H9 (cell line): ENCODE measurements around the gene POU6F2. TPM values are rescaled to one million over a fixed set of nuclear protein-coding genes. Genes with fewer than 3 reads are reported as not detected.
A peak's percentile ranks its signal among the peaks of the same experiment; 100 is the strongest.

Source experiments
- DNase-seq: peaks from one replicate; pipeline ENCODE4 v3.0.0-alpha.2; 2017
- H2AFZ ChIP-seq: one replicate; pipeline ENCODE4 v1.6.1; 2013; ENCODE audit warnings: mild to moderate bottlenecking, low read length, control low read depth, moderate library complexity
- H2AK5ac ChIP-seq: 2 replicates; pipeline ENCODE4 v1.6.1; 2013; ENCODE audit warnings: low read length, control low read depth, mixed read lengths; ENCODE audit not compliant: insufficient read length
- H2BK120ac ChIP-seq: one replicate; pipeline ENCODE4 v1.6.1; 2013; ENCODE audit warnings: low read depth, mild to moderate bottlenecking, low read length, control low read depth, inconsistent platforms; ENCODE audit not compliant: poor library complexity, severe bottlenecking
- H2BK12ac ChIP-seq: 2 replicates; pipeline ENCODE4 v1.6.1; 2013; ENCODE audit warnings: low read length, control low read depth, mixed read lengths, low read depth; ENCODE audit not compliant: insufficient read length
- H2BK15ac ChIP-seq: 2 replicates; pipeline ENCODE4 v1.6.1; 2013; ENCODE audit warnings: low read depth, low read length, control low read depth
- H2BK20ac ChIP-seq: one replicate; pipeline ENCODE4 v1.6.1; 2013; ENCODE audit warnings: low read depth, mild to moderate bottlenecking, low read length, control low read depth, inconsistent platforms; ENCODE audit not compliant: poor library complexity, severe bottlenecking
- H2BK5ac ChIP-seq: 2 replicates; pipeline ENCODE4 v1.6.1; 2013; ENCODE audit warnings: low read length, control low read depth, mixed read lengths; ENCODE audit not compliant: insufficient read length
- H3K14ac ChIP-seq: 2 replicates; pipeline ENCODE4 v1.6.1; 2013; ENCODE audit warnings: low read length, control low read depth; ENCODE audit not compliant: insufficient read depth
- H3K18ac ChIP-seq: 2 replicates; pipeline ENCODE4 v1.6.1; 2013; ENCODE audit warnings: low read depth, mild to moderate bottlenecking, mixed read lengths, low read length, control low read depth; ENCODE audit not compliant: insufficient read length
- H3K23ac ChIP-seq: 2 replicates; pipeline ENCODE4 v1.6.1; 2013; ENCODE audit warnings: low read length, control low read depth, mixed read lengths, low read depth; ENCODE audit not compliant: insufficient read length
- H3K23me2 ChIP-seq: 2 replicates; pipeline ENCODE4 v1.6.1; 2013; ENCODE audit warnings: low read depth, mild to moderate bottlenecking, mixed read lengths, low read length, control low read depth; ENCODE audit not compliant: insufficient read length, poor library complexity, severe bottlenecking
- H3K27ac ChIP-seq: 2 replicates; pipeline ENCODE4 v1.5.1; 2013; ENCODE audit warnings: low read length, control low read depth, mixed read lengths, low read depth; ENCODE audit not compliant: insufficient read length
- H3K27me3 ChIP-seq: 2 replicates; pipeline ENCODE4 v1.6.1; 2013; ENCODE audit warnings: low read length, control low read depth, inconsistent platforms; ENCODE audit not compliant: insufficient read depth
- H3K4ac ChIP-seq: 2 replicates; pipeline ENCODE4 v1.6.1; 2013; ENCODE audit warnings: low read depth, mild to moderate bottlenecking, control low read depth, inconsistent platforms, low read length, moderate library complexity
- H3K4me1 ChIP-seq: 2 replicates; pipeline ENCODE4 v1.6.1; 2013; ENCODE audit warnings: low read length, control low read depth, inconsistent platforms; ENCODE audit not compliant: insufficient read depth
- H3K4me2 ChIP-seq: 2 replicates; pipeline ENCODE4 v1.6.1; 2013; ENCODE audit warnings: low read length, control low read depth, mixed read lengths; ENCODE audit not compliant: insufficient read length, insufficient read depth
- H3K56ac ChIP-seq: 2 replicates; pipeline ENCODE4 v1.6.1; 2013; ENCODE audit warnings: low read depth, mild to moderate bottlenecking, mixed read lengths, low read length, control low read depth; ENCODE audit not compliant: insufficient read length
- H3K79me1 ChIP-seq: 2 replicates; pipeline ENCODE4 v1.6.1; 2013; ENCODE audit warnings: low read depth, mild to moderate bottlenecking, moderate library complexity, low read length, control low read depth, inconsistent platforms; ENCODE audit not compliant: insufficient read depth, poor library complexity, severe bottlenecking
- H3K79me2 ChIP-seq: 2 replicates; pipeline ENCODE4 v1.6.1; 2013; ENCODE audit warnings: low read length, control low read depth, inconsistent platforms; ENCODE audit not compliant: insufficient read depth
- H3K9ac ChIP-seq: 2 replicates; pipeline ENCODE4 v1.6.1; 2013; ENCODE audit warnings: low read length, control low read depth, mixed read lengths; ENCODE audit not compliant: insufficient read length; ENCODE audit errors: extremely low read depth
- H3K9me3 ChIP-seq: one replicate; pipeline ENCODE4 v1.6.1; 2013; ENCODE audit warnings: low read depth, low read length, inconsistent platforms; ENCODE audit not compliant: control insufficient read depth
- H3T11ph ChIP-seq: one replicate; pipeline ENCODE4 v1.6.1; 2013; ENCODE audit warnings: mild to moderate bottlenecking, low read length, control low read depth, inconsistent platforms
- H4K20me1 ChIP-seq: one replicate; pipeline ENCODE4 v1.6.1; 2013; ENCODE audit not compliant: control insufficient read depth, insufficient read length, insufficient read depth
- H4K5ac ChIP-seq: 2 replicates; pipeline ENCODE4 v1.6.1; 2013; ENCODE audit warnings: low read depth, mild to moderate bottlenecking, mixed read lengths, low read length, control low read depth; ENCODE audit not compliant: insufficient read length
- H4K8ac ChIP-seq: replicated peaks from 2 replicates; pipeline ENCODE4 v1.6.1; 2013; ENCODE audit warnings: low read length, control low read depth, mixed read lengths, low read depth; ENCODE audit not compliant: insufficient read length
- H4K91ac ChIP-seq: 2 replicates; pipeline ENCODE4 v1.6.1; 2013; ENCODE audit warnings: low read depth, mild to moderate bottlenecking, moderate library complexity, mixed read lengths, low read length, control low read depth; ENCODE audit not compliant: insufficient read length
- H3K27ac Mint-ChIP-seq, 3 experiments: 2 replicates in 2 of 3; 3 replicates in 1 of 3; pipeline ENCODE4 v1.8.0; 2020 to 2021; ENCODE audit warnings: mixed read lengths in 3 of 3, mild to moderate bottlenecking in 1 of 3, moderate library complexity in 1 of 3
- H3K27me3 Mint-ChIP-seq: 2 replicates; pipeline ENCODE4 v1.8.0; 2021; ENCODE audit warnings: low read depth, mild to moderate bottlenecking, moderate library complexity, mixed read lengths
- H3K36me3 Mint-ChIP-seq, 3 experiments: 2 replicates in 2 of 3; 3 replicates in 1 of 3; pipeline ENCODE4 v1.8.0; 2020 to 2021; ENCODE audit warnings: low read depth in 3 of 3, mixed read lengths in 3 of 3; ENCODE audit not compliant: insufficient read depth in 1 of 3
- H3K4me1 Mint-ChIP-seq, 2 experiments: 2 replicates each; pipeline ENCODE4 v1.8.0; 2020; ENCODE audit warnings: mixed read lengths in 2 of 2
- H3K4me3 Mint-ChIP-seq, 2 experiments: 2 replicates in 1 of 2; 3 replicates in 1 of 2; pipeline ENCODE4 v1.8.0; 2020 to 2021; ENCODE audit warnings: mild to moderate bottlenecking in 2 of 2, mixed read lengths in 2 of 2, moderate library complexity in 1 of 2
- H3K9me3 Mint-ChIP-seq, 2 experiments: 2 replicates in 1 of 2; 3 replicates in 1 of 2; pipeline ENCODE4 v1.8.0; 2020; ENCODE audit warnings: mild to moderate bottlenecking in 2 of 2, mixed read lengths in 2 of 2, moderate library complexity in 1 of 2
- WGBS: extraction: QIAGEN DNeasy Blood & Tissue Kit; methylation state at CpG from one replicate; pipeline ENCODE4 v1.1.7; 2013; ENCODE audit warnings: missing lambda C conversion rate, low lambda C conversion rate, mixed read lengths; ENCODE audit not compliant: insufficient read length; ENCODE audit errors: extremely low coverage; 5-methylcytosine and 5-hydroxymethylcytosine counted together
- total RNA-seq: library from RNA; stranded (reverse); gene quantifications from 2 replicates; pipeline ENCODE4 v1.2.1, GENCODE V29; 2021
- TF ChIP-seq, protein P1 (sequence below): fragments of 200-600 bp; sonication (generic); conservative IDR thresholded peaks from 3 replicates; pipeline ENCODE4 v1.8.0; 2021; ENCODE audit warnings: antibody characterized with exemption, mild to moderate bottlenecking

Gene POU6F2
- total RNA-seq, 1 experiment from 2014 or later: 1.9 TPM

GRCh38 chr7:39260279-39260844, 282.7 kb downstream of the POU6F2 start:
- Mint-ChIP-seq H3K27me3 (no peaks in the 10 kb centered on the region), H3K9me3 (no peaks in the 10 kb centered on the region; a peak in 1 of 5 replicates), H3K36me3 (no peaks in the 10 kb centered on the region), H3K27ac (no peak overlapping the region), H3K4me3 (no peak overlapping the region), H3K4me1 (peaks cover 13 to 14% of the 10 kb centered on the region in 2 experiments)
- no peaks in the 10 kb centered on the region for H3K9me3 ChIP-seq
- H4K20me1 ChIP-seq: no peaks in the 10 kb centered on the region
- H3K4ac ChIP-seq: no peak overlapping the region
- no peak overlapping the region for H3K4me2 ChIP-seq
- H2BK120ac ChIP-seq: no peak overlapping the region
- no peak overlapping the region for H3K18ac ChIP-seq
- no peaks in the 10 kb centered on the region; the same call in 1 of the 2 replicates for H3K27me3 ChIP-seq
- H3T11ph ChIP-seq: no peak overlapping the region
- no peak overlapping the region for H2BK20ac ChIP-seq
- TF ChIP-seq, protein P1, sequence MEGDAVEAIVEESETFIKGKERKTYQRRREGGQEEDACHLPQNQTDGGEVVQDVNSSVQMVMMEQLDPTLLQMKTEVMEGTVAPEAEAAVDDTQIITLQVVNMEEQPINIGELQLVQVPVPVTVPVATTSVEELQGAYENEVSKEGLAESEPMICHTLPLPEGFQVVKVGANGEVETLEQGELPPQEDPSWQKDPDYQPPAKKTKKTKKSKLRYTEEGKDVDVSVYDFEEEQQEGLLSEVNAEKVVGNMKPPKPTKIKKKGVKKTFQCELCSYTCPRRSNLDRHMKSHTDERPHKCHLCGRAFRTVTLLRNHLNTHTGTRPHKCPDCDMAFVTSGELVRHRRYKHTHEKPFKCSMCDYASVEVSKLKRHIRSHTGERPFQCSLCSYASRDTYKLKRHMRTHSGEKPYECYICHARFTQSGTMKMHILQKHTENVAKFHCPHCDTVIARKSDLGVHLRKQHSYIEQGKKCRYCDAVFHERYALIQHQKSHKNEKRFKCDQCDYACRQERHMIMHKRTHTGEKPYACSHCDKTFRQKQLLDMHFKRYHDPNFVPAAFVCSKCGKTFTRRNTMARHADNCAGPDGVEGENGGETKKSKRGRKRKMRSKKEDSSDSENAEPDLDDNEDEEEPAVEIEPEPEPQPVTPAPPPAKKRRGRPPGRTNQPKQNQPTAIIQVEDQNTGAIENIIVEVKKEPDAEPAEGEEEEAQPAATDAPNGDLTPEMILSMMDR: no peak
- H4K5ac ChIP-seq: peak overlapping the region; percentile 21
- H3K4me1 ChIP-seq: peaks cover 3% of the 10 kb centered on the region; the same call in 1 of the 2 replicates
- no peak overlapping the region for H2AFZ ChIP-seq
- H3K23ac ChIP-seq: no peak overlapping the region
- H3K56ac ChIP-seq: no peak overlapping the region
- H2AK5ac ChIP-seq: no peak overlapping the region
- no peak overlapping the region for H2BK5ac ChIP-seq
- DNase-seq: no peak
- H3K23me2 ChIP-seq: no peaks in the 10 kb centered on the region
- H3K14ac ChIP-seq: no peak overlapping the region
- H3K9ac ChIP-seq: no peak overlapping the region
- H3K79me1 ChIP-seq: no peaks in the 10 kb centered on the region
- H4K91ac ChIP-seq: no peak overlapping the region
- no peak overlapping the region for H3K27ac ChIP-seq
- H2BK15ac ChIP-seq: no peak overlapping the region
- H4K8ac ChIP-seq: peak overlapping the region; percentile 67
- no peak overlapping the region for H2BK12ac ChIP-seq
- WGBS: 100% methylated on average over 1 of the region's 2 CpGs
- H3K79me2 ChIP-seq: no peaks in the 10 kb centered on the region
